ENCODE data around the gene ELOVL7.
A peak's percentile ranks its signal among the peaks of the same experiment; 100 is the strongest.
"Not testable (repeated sequence)": the region's sequence is repeated elsewhere in the genome, so short reads cannot be mapped to it uniquely, and the experiment has no call there.

The ELOVL7 gene

DNA sequence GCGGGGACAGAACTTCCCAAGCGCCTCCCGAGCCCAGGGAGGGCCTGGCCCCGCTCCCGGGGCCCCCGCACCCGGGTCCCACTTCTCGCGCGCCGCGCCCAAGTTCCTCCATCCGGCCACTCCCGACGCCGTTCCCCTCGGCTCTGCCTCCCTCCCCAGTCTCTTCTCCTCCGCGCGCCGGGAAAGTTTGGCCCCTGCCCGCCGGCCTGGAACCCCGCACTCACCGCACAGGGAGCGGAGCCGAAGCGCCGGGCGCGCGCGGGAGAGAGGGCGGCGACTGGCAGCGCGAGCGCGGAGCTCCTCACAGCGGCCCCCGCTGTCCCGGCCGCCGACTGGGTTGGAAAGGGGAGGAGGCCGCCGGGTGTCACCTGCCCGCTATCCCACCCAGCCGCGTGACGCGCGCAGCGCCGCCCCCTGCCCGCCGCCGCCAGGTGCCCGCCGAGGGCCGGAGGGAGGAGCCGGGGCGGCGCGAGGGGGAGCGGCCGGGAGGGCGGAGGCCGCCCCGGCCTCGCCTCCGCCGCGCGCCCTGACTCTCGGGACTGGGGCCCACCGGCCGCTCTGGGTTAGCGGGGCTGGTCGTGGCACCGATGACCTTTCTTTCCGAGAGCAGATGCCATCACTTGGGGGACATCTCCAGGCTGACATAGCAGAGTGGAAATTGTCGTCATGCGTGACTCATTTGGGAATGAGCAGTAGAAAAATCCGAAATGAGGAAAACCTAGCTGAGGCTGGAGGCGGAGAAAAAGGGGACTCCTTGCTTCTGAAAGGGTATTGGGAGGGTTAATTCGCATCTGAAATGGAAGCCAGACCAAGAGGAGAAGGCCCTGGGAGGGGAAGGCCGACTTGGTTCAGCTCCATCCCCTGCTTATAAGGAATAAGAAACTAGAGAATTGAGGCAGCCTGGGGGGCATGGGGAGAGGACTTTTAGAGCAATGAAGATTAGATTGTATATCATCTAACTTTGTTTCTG is at the start of gene ELOVL7:
ELOVL7 (minus strand) TSS at position 334 of the 970 bp plus-strand sequence. CDS start 56,872 bp downstream, outside the sequence.
- peak; percentile 84 for DNase-seq (ENCODE audit: low read depth, low spot score)

DNA sequence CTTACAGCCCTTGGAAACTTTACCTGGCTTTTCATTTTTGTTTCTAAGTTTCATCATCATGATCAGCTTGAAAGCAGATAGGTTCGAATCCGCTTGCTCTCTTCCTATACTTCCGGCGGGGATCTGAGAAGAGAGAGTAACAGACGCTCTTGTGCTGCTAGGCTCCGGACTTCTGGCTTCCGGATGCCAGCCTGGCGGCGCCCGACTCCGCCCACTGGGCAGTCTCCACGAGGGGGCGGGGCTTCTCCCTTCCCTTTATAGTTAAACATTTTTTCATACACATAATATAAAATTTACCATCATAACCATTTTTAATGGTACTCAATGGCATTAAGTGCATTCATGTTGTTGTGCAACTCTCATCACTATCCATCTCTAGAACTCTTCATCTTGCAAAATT is 49.5 kb upstream of the ELOVL7 start:
- no peak for DNase-seq (ENCODE audit: low read depth, low spot score)

GRCh38 chr5:60891667-60892066 is 47.6 kb upstream of the ELOVL7 start:
- no peak for DNase-seq (ENCODE audit: low read depth, low spot score)

DNA sequence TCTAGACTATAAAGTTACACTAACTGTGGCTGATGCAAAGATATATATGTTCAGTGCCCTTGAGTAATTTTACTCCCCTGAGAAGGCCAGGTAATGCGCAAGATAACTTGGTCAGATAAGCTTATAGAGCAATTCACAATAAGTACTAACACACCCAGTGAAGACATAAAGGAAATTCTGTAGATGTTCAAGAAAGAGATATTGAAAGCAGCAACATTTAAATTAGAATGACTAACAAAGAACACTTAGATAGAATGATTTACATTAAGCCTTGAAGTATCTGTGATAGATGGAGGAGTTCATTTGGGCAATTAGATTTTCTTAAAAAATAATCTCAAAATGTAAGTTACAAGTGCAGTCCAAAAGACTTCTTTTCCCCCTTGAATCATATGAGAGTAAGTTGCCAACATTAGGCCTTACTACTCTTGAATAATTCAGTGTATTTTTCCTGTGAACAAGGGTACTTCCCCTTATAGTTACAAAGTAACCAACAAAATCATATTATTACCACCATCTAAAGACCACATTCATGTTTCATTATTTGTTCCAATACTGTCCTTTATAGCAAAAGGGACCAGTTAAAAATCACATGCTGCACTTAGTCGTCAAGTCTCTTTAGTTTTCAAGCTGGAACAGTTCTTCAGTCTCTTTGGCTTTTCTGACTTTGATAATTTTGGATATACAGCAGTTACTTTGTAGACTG is 44.4 kb upstream of the ELOVL7 start:
- DNase-seq (ENCODE audit: low read depth, low spot score) = no peak

GRCh38 chr5:60887746-60888145 is 43.7 kb upstream of the ELOVL7 start:
- no peak for DNase-seq (ENCODE audit: low read depth, low spot score)

DNA sequence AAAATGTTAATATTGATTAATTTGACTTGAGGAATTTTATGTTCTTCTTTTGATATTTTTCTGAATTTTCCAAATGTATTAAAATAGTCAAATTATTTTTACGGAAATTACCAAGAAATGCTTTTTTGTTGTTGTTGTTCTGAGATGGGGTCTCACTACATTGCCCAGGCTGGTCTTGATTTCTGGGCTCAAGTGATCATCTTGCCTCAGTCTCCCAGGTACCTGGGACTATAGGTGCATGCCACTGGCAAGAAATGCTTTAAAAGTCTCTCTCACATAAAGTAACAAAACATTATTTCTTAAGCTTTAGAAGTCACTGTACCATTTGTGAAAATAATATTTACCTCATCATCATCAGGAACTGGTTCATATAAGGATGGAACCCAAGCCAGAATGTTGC is 43.0 kb upstream of the ELOVL7 start:
- no peak for DNase-seq (ENCODE audit: low read depth, low spot score)

DNA sequence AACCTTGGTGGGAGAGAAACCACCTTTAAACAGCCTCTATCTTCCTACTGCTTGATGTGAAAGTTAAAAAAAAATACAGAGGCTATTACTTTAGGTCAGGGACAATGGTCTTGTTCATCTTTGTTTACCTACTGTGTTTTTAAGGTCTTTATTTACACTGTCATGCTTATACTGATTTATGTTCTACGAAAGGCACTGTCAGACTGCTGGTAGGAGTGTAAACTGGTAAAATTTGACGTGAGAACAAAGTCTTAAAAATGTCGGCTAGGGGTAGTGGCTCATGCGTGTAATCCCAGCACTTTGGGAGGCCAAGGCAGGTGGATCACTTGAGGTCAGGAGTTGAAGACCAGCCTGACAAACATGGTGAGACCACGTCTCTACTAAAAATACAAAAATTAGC is 42.1 kb upstream of the ELOVL7 start:
- DNase-seq (ENCODE audit: low read depth, low spot score) = no peak

GRCh38 chr5:60883229-60883628 is 39.2 kb upstream of the ELOVL7 start:
- peak; percentile 22 for DNase-seq (ENCODE audit: low read depth, low spot score)

DNA sequence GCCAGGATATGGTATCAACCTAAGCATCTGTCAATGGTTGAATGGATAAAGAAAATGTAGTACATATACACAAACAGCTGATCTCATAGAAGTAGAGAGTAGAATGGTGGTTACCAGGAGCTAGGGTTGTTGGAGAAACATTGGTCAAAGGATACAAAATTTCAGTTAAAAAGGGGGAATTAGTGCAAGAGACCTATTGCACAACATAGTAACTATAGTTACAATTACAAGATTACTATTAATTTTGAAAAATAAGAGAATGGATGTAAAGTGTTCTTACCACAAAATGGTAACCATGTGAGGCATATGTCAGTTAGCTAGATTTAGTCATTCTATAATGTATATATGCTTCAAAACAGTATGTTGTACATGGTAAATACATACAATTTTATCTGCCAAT is 28.8 kb upstream of the ELOVL7 start:
- DNase-seq (ENCODE audit: low read depth, low spot score) = no peak

DNA sequence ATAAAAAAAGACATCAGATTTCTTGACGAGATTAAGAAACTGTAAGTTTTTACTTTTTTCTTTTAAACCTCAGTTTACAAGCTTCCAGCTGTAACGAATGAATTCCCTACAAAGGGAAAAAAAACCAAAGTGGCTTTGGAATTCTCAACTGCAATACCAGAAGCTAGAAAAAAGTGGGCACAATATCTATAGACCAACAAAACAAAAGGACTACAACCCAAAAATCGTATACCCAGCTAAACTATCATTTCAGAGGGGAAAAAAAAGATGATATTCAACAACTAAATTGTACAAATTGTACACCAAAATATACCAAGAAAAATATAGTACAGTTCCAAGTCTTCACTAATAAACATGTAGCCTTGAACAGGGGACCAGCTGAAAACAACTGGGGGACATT is 26.8 kb upstream of the ELOVL7 start:
- no peak for DNase-seq (ENCODE audit: low read depth, low spot score)

- DNase-seq (ENCODE audit: low read depth, low spot score) = not testable (repeated sequence)
Measured at GRCh38 chr5:60860572-60860971, 16.5 kb upstream of the ELOVL7 start.

GRCh38 chr5:60856066-60856465 is 12.0 kb upstream of the ELOVL7 start:
- DNase-seq (ENCODE audit: low read depth, low spot score) = no peak

DNA sequence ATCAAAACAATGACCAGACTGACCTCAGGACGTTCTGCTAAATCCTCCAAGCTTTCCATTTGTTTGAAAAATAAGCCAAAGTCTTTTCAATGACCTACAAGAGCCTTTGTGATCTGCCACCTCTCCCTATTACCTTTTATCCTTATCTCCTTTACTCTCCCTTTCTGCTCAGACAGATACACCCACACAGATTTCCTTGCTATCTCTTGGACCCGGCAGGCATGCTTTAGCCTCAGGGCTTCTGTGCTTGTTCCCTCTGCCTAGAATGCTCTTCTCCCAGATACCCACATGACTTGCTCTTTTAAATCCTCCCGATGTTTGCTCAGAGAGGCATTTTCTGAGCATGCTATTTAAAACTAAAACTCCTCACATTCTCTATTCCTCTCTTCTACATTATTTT is 8.9 kb upstream of the ELOVL7 start:
- no peak for DNase-seq (ENCODE audit: low read depth, low spot score)

GRCh38 chr5:60852317-60852716 is 8.2 kb upstream of the ELOVL7 start:
- no peak for DNase-seq (ENCODE audit: low read depth, low spot score)

DNA sequence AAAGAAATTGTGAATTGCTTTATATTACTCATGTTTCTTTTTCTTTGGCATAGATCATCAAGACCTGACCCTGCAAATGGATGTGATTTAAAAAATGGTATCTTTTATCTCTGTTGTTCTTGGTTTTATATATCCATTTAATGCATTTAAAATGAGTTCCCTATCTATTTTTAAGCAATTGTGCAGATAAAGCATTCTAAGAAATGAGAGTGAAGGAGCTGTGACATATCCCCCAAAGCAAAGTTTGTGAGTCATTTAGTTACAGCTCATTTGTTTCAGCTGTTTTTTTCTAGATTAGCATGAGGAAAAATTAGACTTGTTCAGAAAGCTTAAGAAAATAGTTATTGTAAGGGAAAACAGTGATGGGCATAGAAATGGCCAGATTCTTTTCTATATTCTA is 7.6 kb upstream of the ELOVL7 start:
- DNase-seq (ENCODE audit: low read depth, low spot score) = no peak

GRCh38 chr5:60846298-60846697 is 2.2 kb upstream of the ELOVL7 start:
- no peak for DNase-seq (ENCODE audit: low read depth, low spot score)

GRCh38 chr5:60843386-60843935 is 608 bp downstream of the ELOVL7 start:
- DNase-seq (ENCODE audit: low read depth, low spot score) = peak; percentile 44

DNA sequence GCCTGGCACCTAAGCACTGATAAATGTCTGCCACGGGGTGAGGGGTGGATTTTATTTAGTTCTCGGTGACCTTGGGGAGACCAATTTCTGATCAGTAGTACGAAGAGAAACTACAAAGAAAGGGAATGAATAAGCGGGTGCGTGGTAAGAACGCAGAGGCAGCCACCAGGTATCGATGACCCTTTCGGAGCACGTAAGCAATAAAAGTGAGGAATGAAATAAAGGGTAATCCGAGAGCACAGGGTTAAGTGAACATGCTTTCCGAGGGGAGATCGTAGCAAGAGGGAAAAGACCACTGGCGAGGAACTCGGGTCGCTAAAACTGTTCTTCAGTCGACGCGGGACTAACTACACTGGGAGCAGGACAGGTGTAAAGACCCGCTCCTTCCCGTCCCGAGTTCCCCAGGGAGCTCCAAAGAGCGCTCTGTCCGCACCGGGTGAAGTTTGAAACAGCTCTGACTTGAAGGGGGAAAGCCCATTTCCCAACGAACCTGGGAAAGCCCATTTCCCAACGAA is 1.1 kb downstream of the ELOVL7 start:
- DNase-seq (ENCODE audit: low read depth, low spot score) = peak; percentile 24

DNA sequence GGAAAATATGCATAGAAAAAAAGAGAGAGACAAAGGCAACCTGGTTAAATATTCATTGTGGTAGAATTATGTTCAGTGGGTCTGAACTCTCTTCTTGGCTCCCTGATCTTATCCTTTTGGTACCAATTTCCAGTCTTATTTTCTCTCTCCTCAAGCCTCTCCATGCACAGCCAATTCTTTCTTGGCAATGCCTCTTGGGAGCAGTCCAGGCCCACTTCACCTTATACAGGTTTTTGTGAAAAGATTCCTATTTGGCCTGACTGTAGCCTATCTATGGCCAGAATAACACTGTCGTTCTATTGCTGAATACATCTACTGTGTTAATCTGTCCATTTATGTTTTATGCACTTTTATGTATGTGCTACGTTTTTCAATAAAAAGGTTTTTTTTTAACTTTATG is 2.7 kb downstream of the ELOVL7 start:
- DNase-seq (ENCODE audit: low read depth, low spot score) = no peak

DNA sequence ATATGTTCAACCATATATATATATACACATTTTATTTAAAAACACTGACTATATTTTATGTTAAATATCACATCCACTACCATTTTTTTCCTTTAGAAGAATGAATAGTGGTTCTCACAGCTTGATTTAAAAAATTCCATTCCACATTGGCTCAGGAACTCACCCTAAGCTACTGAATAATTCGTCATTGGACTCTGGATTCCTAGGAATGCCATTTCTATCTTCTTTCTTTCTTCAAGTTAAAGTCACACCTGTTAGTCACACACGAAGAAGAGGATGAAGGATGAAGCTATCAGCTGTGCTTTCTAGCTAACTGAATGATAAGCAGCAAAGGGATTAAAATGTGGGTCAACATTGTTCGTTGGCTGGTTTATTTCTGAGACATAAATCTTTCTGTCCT is 7.9 kb downstream of the ELOVL7 start:
- no peak for DNase-seq (ENCODE audit: low read depth, low spot score)

DNA sequence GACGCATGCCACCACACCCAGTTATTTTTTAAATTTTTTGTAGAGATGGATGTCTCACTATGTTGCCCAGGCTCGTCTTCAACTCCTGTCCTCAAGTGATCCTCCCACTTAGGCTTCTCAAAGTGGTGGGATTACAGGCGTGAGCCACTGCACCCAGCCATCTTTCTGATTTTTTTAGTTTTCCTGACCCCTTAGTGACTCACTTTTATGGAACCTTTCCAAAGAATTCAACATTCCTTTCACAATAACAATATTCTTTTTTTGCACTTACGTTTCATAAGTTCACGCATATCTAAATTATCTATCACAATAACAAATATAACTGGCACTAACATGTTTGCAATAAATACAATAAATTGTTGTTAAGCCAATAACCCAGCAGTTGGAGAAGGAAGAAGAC is 8.5 kb downstream of the ELOVL7 start:
- DNase-seq (ENCODE audit: low read depth, low spot score) = no peak

DNA sequence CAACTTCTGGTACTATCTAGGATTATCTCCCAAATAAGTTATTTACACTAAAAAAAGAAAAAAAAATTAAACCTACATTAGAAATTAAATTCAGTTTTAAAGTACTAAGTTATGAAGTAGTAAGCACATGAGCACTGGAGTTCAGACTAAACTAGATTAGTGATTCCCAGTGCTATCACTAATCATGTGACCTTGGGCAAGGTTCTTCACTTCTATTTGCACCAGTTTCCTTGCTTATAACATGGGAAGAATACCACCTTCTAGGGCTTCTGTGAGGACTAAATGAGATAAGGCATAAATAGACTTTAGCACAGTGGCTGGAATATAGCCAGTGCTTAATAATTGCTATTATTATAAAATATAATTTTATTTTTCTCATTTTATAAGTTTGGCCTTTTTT is 10.5 kb downstream of the ELOVL7 start:
- no peak for DNase-seq (ENCODE audit: low read depth, low spot score)

Measured in astrocyte of the hippocampus (primary cell).